Activated effector memory CD4-positive, alpha-beta T cell treated with anti-CD3 and anti-CD28 coated beads, Interleukin-2, amount 50 U/mL, for 16 hours (primary cell): Measurements from ENCODE around the gene EBI3.
A peak's percentile ranks its signal among the peaks of the same experiment; 100 is the strongest.
"Not testable (repeated sequence)": the region's sequence is repeated elsewhere in the genome, so short reads cannot be mapped to it uniquely, and the experiment has no call there.

Experiments used
- DNase-seq: peaks from one replicate; pipeline ENCODE4 v3.0.0-alpha.2; 2020

The EBI3 gene

GRCh38 chr19:4237510-4237909, 8.2 kb downstream of the EBI3 start:
- DNase-seq = not testable (repeated sequence)

GRCh38 chr19:4238831-4239230, 9.5 kb downstream of the EBI3 start:
- DNase-seq = no peak

- DNase-seq = no peak
These were observed 12.6 kb downstream of the EBI3 start for GRCh38 chr19:4241824-4242430.

- DNase-seq = not testable (repeated sequence)
These were observed 16.6 kb downstream of the EBI3 start for GRCh38 chr19:4245938-4246337.

- peak; percentile 99 for DNase-seq
These were observed 17.7 kb downstream of the EBI3 start, which contains the start of gene YJU2 for GRCh38 chr19:4246767-4247593. Gene YJU2, plus strand, starts transcription at chr19:4247080. Its CDS starts 67 bp downstream, at chr19:4247147.

GRCh38 chr19:4256563-4256962, 27.2 kb downstream of the EBI3 start:
- no peak for DNase-seq

GRCh38 chr19:4257025-4257424, 27.7 kb downstream of the EBI3 start:
- no peak for DNase-seq

GRCh38 chr19:4258181-4258580, 28.9 kb downstream of the EBI3 start:
- DNase-seq = no peak

- no peak for DNase-seq
These were observed 31.4 kb downstream of the EBI3 start for GRCh38 chr19:4260613-4261191.

- no peak for DNase-seq
These were observed 35.5 kb downstream of the EBI3 start for GRCh38 chr19:4264812-4265211.

GRCh38 chr19:4266253-4267000, 37.1 kb downstream of the EBI3 start:
- DNase-seq = no peak

GRCh38 chr19:4267101-4267900, 38.0 kb downstream of the EBI3 start:
- DNase-seq = peak; percentile 86

GRCh38 chr19:4267901-4268815, 38.8 kb downstream of the EBI3 start:
- no peak for DNase-seq

- no peak for DNase-seq
These were observed 39.6 kb downstream of the EBI3 start for GRCh38 chr19:4268816-4269430.

GRCh38 chr19:4272894-4273293, 43.6 kb downstream of the EBI3 start:
- DNase-seq = no peak

- not testable (repeated sequence) for DNase-seq
These were observed 45.0 kb downstream of the EBI3 start for GRCh38 chr19:4274321-4274686.

GRCh38 chr19:4277191-4277696, 47.9 kb downstream of the EBI3 start:
- DNase-seq = no peak

GRCh38 chr19:4278010-4278409, 48.7 kb downstream of the EBI3 start:
- DNase-seq = no peak

GRCh38 chr19:4278419-4279266, 49.3 kb downstream of the EBI3 start, which contains the start of gene SHD:
Gene SHD, plus strand, starts transcription at chr19:4279266. Its CDS starts 798 bp downstream, at chr19:4280064.
- no peak for DNase-seq

GRCh38 chr19:4279267-4279529, 49.9 kb downstream of the EBI3 start:
- no peak for DNase-seq
